Cardiac septum (tissue), 1 donor: ENCODE results near the gene SH3RF3. TPM values are rescaled to one million over a fixed set of nuclear protein-coding genes. Genes with fewer than 3 reads are reported as not detected.

Source experiments
- DNase-seq: peaks from one replicate; pipeline ENCODE4 v3.0.0-alpha.2; 2020; ENCODE audit warnings: low spot score
- intact Hi-C: fragments of 100-400 bp; cut with DNase I; formaldehyde crosslinking; loops from one replicate; pipeline ENCODE4 v1.14.0; 2022
- total RNA-seq: library from RNA; stranded (reverse); fragmentation: NEBNext Ultra II Directional; extraction: Animal tissue kit (Norgen Biotek cat#: 25700); gene quantifications from one replicate; pipeline ENCODE4 v1.2.1, GENCODE V29; 2021
- donor health status: DM: no; HTN: no; CAD: no.

Gene SH3RF3
- total RNA-seq, 1 donor from 2014 or later = 11.2 TPM

GRCh38 chr2:109134741-109135358 lies 5.8 kb downstream of the SH3RF3 start:
- DNase-seq = no peak
- intact Hi-C loops = loop anchor here (5.0 kb wide), 3 partner anchors 37 to 147 kb away; no protein-coding TSS in a partner anchor

GRCh38 chr2:109135359-109136197 lies 6.6 kb downstream of the SH3RF3 start:
- DNase-seq = no peak
- intact Hi-C loops = no loop called here

- no peak for DNase-seq
- intact Hi-C loops = no loop called here
Observed at GRCh38 chr2:109136542-109136941, 7.5 kb downstream of the SH3RF3 start.

DNA sequence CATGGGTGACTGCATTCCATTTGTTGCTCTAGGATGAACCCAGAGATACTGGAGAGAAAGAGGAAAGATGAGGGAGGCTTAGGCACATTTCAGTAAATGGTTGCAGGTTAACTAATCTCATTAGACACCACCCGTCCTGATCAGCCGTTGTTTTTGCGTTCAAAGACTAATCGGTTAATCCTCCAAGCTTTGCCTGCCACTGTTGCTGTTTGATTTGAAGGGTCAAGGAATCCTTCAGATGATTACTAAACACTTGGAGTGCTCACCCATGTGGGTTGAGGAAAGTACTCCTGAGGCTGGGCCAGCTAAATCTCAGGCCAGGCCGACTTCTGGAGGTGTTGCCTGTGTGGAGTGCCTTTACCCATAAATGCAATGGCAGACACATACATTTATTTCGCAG lies 8.6 kb downstream of the SH3RF3 start:
- intact Hi-C loops = no loop called here
- DNase-seq = no peak

GRCh38 chr2:109138449-109138848 lies 9.4 kb downstream of the SH3RF3 start:
- intact Hi-C loops = no loop called here
- no peak for DNase-seq

DNA sequence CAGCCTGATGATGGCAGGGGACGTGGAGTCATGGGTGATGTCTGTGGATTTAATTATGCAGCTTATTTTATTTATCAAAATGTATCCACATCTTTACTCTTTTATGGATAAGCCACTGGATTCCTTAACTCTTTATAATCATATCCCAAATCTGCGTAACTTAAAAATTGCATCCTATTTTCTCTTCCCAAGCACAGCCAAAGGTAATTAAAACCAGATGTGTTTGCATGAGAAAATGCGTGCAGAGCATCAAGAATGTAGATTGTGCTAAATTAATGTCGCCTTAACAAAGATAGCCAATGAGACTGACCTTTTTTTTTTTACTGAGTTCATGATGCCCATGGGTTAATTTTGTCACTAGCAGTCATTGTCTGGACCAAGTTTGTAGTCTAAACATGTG lies 10.0 kb downstream of the SH3RF3 start:
- intact Hi-C loops = no loop called here
- no peak for DNase-seq

- no peak for DNase-seq
- intact Hi-C loops = no loop called here
Observed at GRCh38 chr2:109139865-109140396, 10.9 kb downstream of the SH3RF3 start.

GRCh38 chr2:109141006-109141600 lies 12.1 kb downstream of the SH3RF3 start:
- DNase-seq = no peak
- intact Hi-C loops = no loop called here

GRCh38 chr2:109141727-109142283 lies 12.8 kb downstream of the SH3RF3 start:
- no peak for DNase-seq
- intact Hi-C loops = no loop called here

DNA sequence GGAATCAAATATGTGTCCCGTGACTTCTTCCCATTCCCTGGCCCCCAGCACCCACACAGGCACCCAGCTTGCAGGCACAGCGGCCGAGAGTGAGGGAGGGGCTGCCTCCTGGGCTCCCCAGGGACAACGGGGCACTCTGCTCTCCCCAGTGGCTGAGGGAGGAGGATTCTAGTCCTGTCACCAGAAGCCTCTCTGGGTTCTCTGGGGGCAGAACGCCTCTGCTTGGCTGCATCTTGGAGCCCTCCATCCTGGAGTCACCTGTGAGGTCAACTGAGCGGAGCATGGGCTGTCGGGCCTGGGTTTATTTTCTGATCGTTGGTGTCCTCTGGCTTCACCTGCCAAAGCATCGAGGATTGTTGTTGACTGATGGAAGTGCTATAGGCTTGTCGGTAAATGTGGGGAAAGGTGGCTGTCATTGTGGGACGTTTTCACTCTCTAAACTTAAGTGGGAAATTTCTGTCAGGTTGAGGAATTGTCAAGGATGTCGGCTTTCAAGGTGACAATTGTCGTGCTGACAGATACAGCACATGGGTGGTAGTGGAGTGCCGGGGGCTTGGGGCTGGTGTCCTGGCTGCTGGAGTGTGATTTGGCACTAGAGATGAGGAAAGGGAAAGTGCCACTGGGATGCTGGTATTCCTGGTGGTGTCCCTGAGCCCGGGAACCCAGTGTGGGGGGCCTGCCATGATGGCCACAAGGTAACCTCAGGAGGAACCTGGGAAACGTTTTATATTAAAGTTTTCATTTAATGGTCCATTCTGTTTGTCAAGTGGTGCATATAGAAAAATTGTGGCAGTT lies 13.6 kb downstream of the SH3RF3 start:
- DNase-seq = no peak
- intact Hi-C loops = no loop called here

GRCh38 chr2:109143214-109144187 lies 14.5 kb downstream of the SH3RF3 start:
- DNase-seq = no peak
- intact Hi-C loops = no loop called here

DNA sequence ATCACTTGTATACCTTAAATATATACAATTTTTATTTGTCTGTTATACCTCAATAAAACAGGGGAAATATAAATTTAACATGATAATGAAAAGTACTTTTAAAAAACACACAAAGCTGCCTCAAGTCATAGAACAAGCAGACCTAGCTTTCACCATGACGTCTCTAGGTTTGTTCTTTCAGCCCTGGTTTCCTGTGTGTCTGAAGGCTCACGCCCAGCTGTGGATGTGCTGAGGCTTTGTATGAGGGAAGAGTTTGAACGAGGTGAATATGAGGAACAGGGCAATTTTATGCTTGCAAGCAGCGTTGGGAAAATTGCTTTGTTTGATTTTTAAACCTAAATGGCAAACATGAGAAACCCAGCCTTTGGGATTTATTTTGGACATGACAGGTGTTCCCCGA lies 15.3 kb downstream of the SH3RF3 start:
- DNase-seq = no peak
- intact Hi-C loops = no loop called here

DNA sequence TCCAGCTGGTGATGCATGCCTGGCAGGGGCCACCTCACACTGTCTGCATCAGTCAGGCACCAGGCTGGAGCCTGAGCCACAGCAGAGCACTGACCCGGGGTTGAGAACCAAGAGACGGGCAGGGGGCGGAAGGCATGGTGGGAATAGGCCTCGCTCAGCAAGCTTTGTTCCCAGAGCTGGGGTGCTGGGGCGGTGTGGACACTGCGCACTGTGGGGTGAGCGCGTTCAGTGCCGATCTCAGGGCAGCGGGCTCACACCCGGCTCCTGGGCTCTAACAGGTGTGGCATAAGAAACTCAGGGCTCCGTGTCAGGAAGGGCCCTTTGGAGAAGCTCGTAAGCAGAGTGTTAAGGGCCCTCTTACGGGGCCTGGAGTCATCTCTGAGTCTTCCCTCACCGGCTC lies 15.7 kb downstream of the SH3RF3 start:
- no peak for DNase-seq
- intact Hi-C loops = no loop called here

GRCh38 chr2:109145286-109145685 lies 16.3 kb downstream of the SH3RF3 start:
- intact Hi-C loops = no loop called here
- DNase-seq = no peak

DNA sequence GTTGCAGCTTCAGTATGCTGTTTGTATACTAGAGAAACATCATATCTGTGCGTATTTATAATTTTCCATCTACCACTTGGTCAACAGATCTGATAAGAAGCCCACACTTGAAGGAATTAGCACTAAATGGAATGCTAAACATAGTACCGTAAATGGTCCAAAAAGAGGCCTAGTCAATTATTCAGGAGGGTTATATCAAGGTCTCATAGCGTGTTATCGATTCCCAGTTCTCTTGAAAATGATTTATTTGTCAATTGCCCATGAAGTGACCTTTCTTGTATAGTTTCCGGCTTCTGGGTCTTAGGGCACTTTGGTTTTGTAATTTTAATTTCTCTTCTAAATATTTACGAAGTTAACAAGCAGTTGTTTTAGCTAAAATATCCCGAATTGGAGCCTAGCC lies 18.4 kb downstream of the SH3RF3 start:
- intact Hi-C loops = no loop called here

GRCh38 chr2:109148117-109148746 lies 19.2 kb downstream of the SH3RF3 start:
- no peak for DNase-seq
- intact Hi-C loops = no loop called here

More for the DNA sequence above, 18.4 kb downstream of the SH3RF3 start:
- no peak for DNase-seq

- no peak for DNase-seq
- intact Hi-C loops = no loop called here
Observed at GRCh38 chr2:109148991-109149645, 20.1 kb downstream of the SH3RF3 start.
